Stimulated activated CD4-positive, alpha-beta T cell treated with anti-CD3 and anti-CD28 coated beads, TNF-alpha, amount 100 ng/mL, for 48 hours (primary cell): Measurements from ENCODE around the gene SETSIP.
"Not testable (repeated sequence)": the region's sequence is repeated elsewhere in the genome, so short reads cannot be mapped to it uniquely, and the experiment has no call there.

ENCODE experiments used
- DNase-seq, 3 donors: peaks; one replicate each; pipeline ENCODE4 v3.0.0-alpha.2; 2020; ENCODE audit warnings: low read depth in 3 of 3

SETSIP gene

GRCh38 chr1:92051948-92052347 is 23.3 kb downstream of the SETSIP start:
- no peak for DNase-seq

- no peak for DNase-seq
These were observed 29.3 kb downstream of the SETSIP start for GRCh38 chr1:92045766-92046495.

- no peak for DNase-seq
These were observed 31.6 kb downstream of the SETSIP start for GRCh38 chr1:92043621-92044020.

GRCh38 chr1:92040971-92041370 is 34.2 kb downstream of the SETSIP start:
- no peak for DNase-seq

GRCh38 chr1:92038695-92039346 is 36.4 kb downstream of the SETSIP start:
- DNase-seq, result no peak

GRCh38 chr1:92037400-92037799 is 37.8 kb downstream of the SETSIP start:
- no peak for DNase-seq

- DNase-seq, result no peak
These were observed 43.7 kb downstream of the SETSIP start for GRCh38 chr1:92031281-92032110.

GRCh38 chr1:92030656-92031107 is 44.5 kb downstream of the SETSIP start:
- no peak for DNase-seq

GRCh38 chr1:92029241-92029922 is 45.8 kb downstream of the SETSIP start:
- no peak for DNase-seq

- DNase-seq, result no peak
These were observed 48.4 kb downstream of the SETSIP start for GRCh38 chr1:92026806-92027205.

- DNase-seq, result not testable (repeated sequence)
These were observed 49.2 kb downstream of the SETSIP start for GRCh38 chr1:92026042-92026441.
